ENCODE results near the gene SPI1. TPM values are rescaled to one million over a fixed set of nuclear protein-coding genes. Genes with fewer than 3 reads are reported as not detected.
"Not testable (repeated sequence)": the region's sequence is repeated elsewhere in the genome, so short reads cannot be mapped to it uniquely, and the experiment has no call there.

The SPI1 gene
- total RNA-seq, 4 donors from 2014 or later: 4.7 to 13.4 (median 9.8) TPM

DNA sequence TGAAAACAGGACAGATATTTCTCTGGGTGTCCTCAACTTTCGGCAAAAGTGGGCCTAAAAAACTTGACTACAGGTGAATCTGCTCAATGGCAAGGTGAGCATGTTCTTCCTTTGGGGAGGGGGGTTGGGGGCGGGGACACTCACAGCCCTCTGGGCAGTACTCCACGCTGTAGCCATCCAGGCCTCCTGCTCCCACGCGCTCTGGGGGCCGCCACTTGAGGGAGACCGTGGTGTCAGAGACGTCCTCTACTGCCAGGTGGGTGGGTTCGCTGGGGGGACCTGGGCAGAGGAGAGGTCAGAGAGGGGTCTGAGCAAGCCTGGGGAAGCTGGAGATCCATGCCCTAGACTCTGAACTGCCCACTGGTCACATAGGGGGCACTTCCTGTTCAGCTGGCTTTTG is 42.6 kb downstream of the SPI1 start:
- no peak overlapping the region for H3K27ac ChIP-seq
- H3K9me3 ChIP-seq: no peaks in the 10 kb centered on the region
- H3K4me3 ChIP-seq: no peak overlapping the region
- no peak for DNase-seq (ENCODE audit: low spot score in 2 of 2)
- peaks cover 14% of the 10 kb centered on the region for H3K4me1 ChIP-seq
- 89% methylated on average over 9 of the region's 9 CpGs for WGBS
- no peaks in the 10 kb centered on the region for H3K27me3 ChIP-seq
- no peak for TF ChIP-seq POLR2AphosphoS5 (IDR thresholded peaks at IDR 0.05)
- TF ChIP-seq POLR2A (IDR thresholded peaks at IDR 0.05): no peak
- TF ChIP-seq EP300 (IDR thresholded peaks at IDR 0.05): no peak
- TF ChIP-seq, protein P1, sequence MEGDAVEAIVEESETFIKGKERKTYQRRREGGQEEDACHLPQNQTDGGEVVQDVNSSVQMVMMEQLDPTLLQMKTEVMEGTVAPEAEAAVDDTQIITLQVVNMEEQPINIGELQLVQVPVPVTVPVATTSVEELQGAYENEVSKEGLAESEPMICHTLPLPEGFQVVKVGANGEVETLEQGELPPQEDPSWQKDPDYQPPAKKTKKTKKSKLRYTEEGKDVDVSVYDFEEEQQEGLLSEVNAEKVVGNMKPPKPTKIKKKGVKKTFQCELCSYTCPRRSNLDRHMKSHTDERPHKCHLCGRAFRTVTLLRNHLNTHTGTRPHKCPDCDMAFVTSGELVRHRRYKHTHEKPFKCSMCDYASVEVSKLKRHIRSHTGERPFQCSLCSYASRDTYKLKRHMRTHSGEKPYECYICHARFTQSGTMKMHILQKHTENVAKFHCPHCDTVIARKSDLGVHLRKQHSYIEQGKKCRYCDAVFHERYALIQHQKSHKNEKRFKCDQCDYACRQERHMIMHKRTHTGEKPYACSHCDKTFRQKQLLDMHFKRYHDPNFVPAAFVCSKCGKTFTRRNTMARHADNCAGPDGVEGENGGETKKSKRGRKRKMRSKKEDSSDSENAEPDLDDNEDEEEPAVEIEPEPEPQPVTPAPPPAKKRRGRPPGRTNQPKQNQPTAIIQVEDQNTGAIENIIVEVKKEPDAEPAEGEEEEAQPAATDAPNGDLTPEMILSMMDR (IDR thresholded peaks at IDR 0.05): no peak
- H3K36me3 ChIP-seq: no peaks in the 10 kb centered on the region

DNA sequence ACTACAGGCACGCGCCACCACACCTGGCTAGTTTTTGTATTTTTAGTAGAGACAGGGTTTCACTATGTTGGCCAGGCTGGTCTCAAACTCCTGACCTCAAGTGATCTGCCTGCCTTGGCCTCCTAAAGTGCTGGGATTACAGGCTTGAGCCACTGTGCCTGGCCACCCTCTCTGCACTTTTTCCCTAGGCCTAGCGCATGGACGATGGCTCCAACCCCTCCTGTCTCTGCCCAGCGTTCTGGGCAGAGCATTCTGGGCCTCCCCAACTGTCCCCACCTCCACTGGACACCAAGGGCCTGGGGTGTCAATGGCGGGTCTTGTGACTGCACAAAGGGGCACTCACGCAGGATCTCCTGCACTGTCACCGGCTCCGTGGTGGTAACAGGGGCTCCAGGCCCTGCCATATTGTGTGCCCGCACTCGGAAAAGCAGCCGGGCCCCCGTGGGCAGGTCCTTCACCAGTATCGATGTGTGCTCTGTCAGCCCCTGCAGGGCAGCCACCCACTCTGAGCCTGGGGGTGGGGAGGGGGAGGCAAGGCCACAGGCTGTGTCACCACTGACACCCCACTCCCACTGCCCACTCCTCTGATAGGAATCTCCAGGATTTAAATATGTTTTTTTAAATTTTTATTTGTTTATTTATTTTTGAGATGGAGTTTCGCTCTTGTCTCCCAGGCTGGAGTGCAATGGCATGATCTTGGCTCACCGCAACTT is 43.5 kb downstream of the SPI1 start:
- peaks cover 22% of the 10 kb centered on the region for H3K4me1 ChIP-seq
- not testable (repeated sequence) for H3K27ac ChIP-seq; DNase-seq (ENCODE audit: low spot score in 2 of 2); H3K9me3 ChIP-seq; H3K27me3 ChIP-seq; H3K36me3 ChIP-seq; H3K4me3 ChIP-seq
- WGBS: 95% methylated on average over 14 of the region's 16 CpGs

DNA sequence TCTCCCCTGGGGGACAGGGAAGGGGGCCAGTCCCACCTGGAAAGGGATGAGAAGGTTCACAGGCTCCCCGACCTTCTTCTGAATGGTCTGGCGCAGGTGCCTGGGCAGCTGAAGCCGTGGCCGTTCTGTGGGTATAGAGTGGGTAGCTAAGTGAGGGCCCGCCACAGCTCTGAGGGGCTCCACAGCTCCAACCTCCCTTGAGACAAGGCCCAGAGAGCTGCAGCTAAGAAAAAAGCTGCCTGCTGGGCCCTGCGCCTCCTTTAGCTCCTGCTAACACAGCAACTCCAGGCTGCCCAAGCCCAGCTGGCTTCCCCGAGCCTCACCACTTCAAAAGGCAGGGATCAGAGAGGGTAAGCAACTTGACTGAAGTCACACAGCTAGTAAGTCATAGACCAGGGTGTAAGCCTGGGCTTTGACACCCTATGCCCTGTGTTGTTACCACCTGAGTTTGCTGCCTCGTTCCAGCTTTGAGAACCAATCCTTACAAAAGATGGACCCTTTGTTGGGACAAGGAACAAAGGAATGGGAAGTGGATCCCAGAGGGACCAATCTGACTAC is 44.4 kb downstream of the SPI1 start:
- TF ChIP-seq, protein P1 (IDR thresholded peaks at IDR 0.05): no peak
- no peak for TF ChIP-seq EP300 (IDR thresholded peaks at IDR 0.05)
- TF ChIP-seq POLR2AphosphoS5 (IDR thresholded peaks at IDR 0.05): no peak
- TF ChIP-seq POLR2A (IDR thresholded peaks at IDR 0.05): no peak
- H3K27ac ChIP-seq: no peak overlapping the region
- 98% methylated on average over 4 of the region's 8 CpGs for WGBS

DNA sequence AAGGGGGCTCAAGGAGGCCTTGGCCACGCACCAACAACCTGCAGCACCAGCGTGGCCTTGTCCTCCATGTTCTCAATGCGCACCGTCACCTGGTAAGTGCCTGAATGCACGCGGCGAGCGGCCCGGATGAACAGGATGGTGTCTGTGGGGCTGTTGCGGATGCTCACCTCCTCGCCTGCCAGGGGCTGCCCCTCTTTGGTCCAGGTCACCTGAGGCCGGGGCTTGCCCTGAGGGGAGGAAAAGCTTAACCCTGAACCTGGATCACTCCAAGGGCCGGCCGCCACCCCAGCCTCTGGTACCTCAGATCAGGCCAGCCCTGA is 44.9 kb downstream of the SPI1 start:
- Histone ChIP-seq H3K4me1 (peaks cover 27% of the 10 kb centered on the region), H3K36me3 (peaks cover 5% of the 10 kb centered on the region), H3K27ac (no peak overlapping the region), H3K4me3 (no peak overlapping the region), H3K9me3 (no peaks in the 10 kb centered on the region), H3K27me3 (no peaks in the 10 kb centered on the region)
- TF ChIP-seq EP300 (IDR thresholded peaks at IDR 0.05): no peak
- no peak for TF ChIP-seq POLR2A (IDR thresholded peaks at IDR 0.05)
- no peak for TF ChIP-seq POLR2AphosphoS5 (IDR thresholded peaks at IDR 0.05)
- TF ChIP-seq, protein P1 (IDR thresholded peaks at IDR 0.05): no peak
- WGBS: 85% methylated on average over 4 of the region's 14 CpGs
- DNase-seq (ENCODE audit: low spot score in 2 of 2): no peak

More for the DNA sequence above, 44.4 kb downstream of the SPI1 start:
- H3K4me1 ChIP-seq: peaks cover 27% of the 10 kb centered on the region
- peaks cover 5% of the 10 kb centered on the region for H3K36me3 ChIP-seq
- no peak for DNase-seq (ENCODE audit: low spot score in 2 of 2)
- no peaks in the 10 kb centered on the region for H3K27me3 ChIP-seq
- no peak overlapping the region for H3K4me3 ChIP-seq
- no peaks in the 10 kb centered on the region for H3K9me3 ChIP-seq

DNA sequence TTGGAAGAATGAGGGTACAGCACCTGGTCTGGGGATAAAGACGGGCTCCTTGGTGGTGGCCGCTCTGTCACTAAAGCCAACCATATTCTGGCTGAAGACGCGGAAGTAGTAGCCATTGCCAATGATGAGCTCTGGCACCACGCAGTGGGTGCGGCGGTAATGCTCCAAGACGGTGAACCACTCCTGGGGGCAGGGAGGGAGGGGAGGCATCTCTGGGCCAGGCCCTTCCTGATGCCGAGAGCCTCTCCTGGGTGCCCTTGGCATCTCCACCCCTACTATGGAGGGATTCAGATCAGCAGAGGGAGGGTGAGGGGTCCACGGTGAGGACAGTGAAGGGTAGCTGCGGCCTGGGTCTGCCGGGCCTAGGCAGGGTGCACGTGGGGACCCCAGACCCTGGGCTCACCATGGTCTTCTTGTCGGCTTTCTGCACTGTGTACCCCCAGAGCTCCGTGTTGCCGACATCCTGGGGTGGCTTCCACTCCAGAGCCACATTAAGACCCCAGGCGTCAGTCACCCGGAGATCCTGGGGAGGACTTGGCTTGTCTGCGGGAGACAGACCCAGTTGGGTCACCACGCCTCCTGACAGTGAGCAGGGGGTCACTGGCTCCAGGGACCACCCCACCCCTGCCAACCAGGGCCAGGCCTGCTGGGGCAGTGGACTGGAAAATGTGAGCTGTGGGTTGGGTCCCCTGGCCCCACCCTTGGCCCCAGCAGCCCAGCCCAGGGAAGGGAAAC is 45.4 kb downstream of the SPI1 start:
- H3K36me3 ChIP-seq: peaks cover 5% of the 10 kb centered on the region
- TF ChIP-seq EP300 (IDR thresholded peaks at IDR 0.05): no peak
- TF ChIP-seq POLR2AphosphoS5 (IDR thresholded peaks at IDR 0.05): no peak
- no peak for TF ChIP-seq POLR2A (IDR thresholded peaks at IDR 0.05)
- TF ChIP-seq, protein P1 (IDR thresholded peaks at IDR 0.05): no peak
- peaks cover 27% of the 10 kb centered on the region for H3K4me1 ChIP-seq
- H3K27me3 ChIP-seq: no peaks in the 10 kb centered on the region
- no peak for DNase-seq (ENCODE audit: low spot score in 2 of 2)
- H3K27ac ChIP-seq: no peak overlapping the region
- no peaks in the 10 kb centered on the region for H3K9me3 ChIP-seq
- H3K4me3 ChIP-seq: no peak overlapping the region
- 91% methylated on average over 15 of the region's 20 CpGs for WGBS
